ENCODE measurements around the gene NEURL1B. TPM values are rescaled to one million over a fixed set of nuclear protein-coding genes. Genes with fewer than 3 reads are reported as not detected.
A peak's percentile ranks its signal among the peaks of the same experiment; 100 is the strongest.

NEURL1B gene
- total RNA-seq, 6 experiments from 2014 or later = 4.9 to 9.8 (median 6.4) TPM

DNA sequence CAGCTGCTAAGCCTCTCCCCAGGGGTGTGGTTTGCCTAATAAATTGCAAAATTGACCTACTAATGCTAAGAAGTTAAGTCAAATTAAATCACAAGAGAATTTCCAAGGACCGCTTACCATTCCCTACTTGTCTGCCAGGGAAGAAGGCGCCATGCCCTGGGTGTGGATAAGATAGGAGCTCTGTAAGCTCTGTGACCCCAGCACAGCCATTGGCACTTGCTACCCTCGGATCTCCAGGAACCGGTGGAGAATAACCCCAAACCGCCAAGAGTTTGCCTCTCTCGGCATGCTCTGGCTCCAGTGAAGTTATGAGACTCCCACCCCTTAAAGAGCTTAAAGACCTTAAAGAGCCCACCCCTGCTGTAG lies 58.9 kb downstream of the NEURL1B start:
- TF ChIP-seq, protein P1, sequence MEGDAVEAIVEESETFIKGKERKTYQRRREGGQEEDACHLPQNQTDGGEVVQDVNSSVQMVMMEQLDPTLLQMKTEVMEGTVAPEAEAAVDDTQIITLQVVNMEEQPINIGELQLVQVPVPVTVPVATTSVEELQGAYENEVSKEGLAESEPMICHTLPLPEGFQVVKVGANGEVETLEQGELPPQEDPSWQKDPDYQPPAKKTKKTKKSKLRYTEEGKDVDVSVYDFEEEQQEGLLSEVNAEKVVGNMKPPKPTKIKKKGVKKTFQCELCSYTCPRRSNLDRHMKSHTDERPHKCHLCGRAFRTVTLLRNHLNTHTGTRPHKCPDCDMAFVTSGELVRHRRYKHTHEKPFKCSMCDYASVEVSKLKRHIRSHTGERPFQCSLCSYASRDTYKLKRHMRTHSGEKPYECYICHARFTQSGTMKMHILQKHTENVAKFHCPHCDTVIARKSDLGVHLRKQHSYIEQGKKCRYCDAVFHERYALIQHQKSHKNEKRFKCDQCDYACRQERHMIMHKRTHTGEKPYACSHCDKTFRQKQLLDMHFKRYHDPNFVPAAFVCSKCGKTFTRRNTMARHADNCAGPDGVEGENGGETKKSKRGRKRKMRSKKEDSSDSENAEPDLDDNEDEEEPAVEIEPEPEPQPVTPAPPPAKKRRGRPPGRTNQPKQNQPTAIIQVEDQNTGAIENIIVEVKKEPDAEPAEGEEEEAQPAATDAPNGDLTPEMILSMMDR (IDR thresholded peaks at IDR 0.05) = no peak
- TF ChIP-seq POLR2A (IDR thresholded peaks at IDR 0.05) = no peak
- no peak overlapping the region for H3K27ac ChIP-seq
- 52% methylated on average over 3 of the region's 6 CpGs for WGBS (ENCODE audit: insufficient coverage, low coverage, low lambda C conversion rate, missing lambda C conversion rate)
- no peaks in the 10 kb centered on the region for H3K36me3 ChIP-seq
- no peak overlapping the region for H3K4me3 ChIP-seq
- DNase-seq = no peak
- no peaks in the 10 kb centered on the region for H3K27me3 ChIP-seq
- no peak for ATAC-seq
- H3K4me1 ChIP-seq = peaks cover 0 to 4% (median 0%) of the 10 kb centered on the region in 4 donors
- intact Hi-C loops (cut with DNase I) = no loop called here
- no peaks in the 10 kb centered on the region for H3K9me3 ChIP-seq

DNA sequence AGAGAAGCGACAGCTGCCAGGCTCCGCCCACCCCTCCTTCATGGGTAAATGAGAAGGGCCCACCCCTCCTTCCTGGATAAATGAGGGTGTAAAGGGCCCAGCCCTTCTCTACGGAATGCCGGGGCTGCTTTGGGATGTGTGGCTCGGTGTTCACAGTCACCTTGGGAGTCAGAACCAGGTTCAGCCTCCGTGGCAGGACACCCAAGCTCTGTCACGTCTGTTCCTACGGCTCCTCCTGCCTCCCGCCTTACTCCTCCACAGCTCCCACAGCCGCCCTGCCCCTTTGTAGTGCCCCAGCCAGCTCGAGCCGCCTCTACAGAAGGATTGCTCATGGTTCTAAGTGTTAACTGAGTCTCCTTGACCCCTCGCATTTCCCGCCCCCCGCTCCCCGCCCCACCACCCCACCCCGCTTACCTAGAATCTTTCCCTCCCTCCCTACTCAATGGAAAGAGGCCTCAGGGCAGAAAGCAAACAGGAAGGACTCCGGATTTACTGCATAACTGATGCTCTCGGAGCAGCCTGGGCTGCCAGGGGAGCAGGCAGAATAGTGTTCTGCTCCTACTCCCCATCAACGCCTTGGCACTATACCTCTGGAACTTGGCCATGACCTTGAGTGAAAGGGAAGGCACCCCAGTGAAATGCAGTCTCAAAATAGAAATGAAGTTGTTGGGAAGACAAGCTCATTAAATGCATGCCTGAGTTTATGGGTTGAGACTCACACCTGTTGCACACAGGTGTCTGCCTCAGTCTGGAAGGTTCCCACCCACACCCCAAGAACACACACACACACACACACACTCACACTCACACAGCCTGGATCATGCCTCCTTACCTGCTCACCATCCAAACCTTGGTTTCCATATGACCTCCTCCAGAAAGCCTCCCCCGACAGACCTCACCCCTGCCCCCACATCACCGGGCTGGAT lies 59.6 kb downstream of the NEURL1B start:
- Histone ChIP-seq H3K9me3 (no peaks in the 10 kb centered on the region), H3K27me3 (no peaks in the 10 kb centered on the region), H3K36me3 (no peaks in the 10 kb centered on the region), H3K4me3 (no peak overlapping the region), H3K4me1 (peaks cover 0 to 4% (median 0%) of the 10 kb centered on the region in 4 donors), H3K27ac (no peak overlapping the region)
- TF ChIP-seq, protein P1 (IDR thresholded peaks at IDR 0.05) = no peak
- TF ChIP-seq POLR2A (IDR thresholded peaks at IDR 0.05) = no peak
- intact Hi-C loops (cut with DNase I) = no loop called here
- ATAC-seq (no peak), DNase-seq (peak in 1 of 3 donors; percentile 48)
- 30% methylated on average over 10 of the region's 22 CpGs for WGBS (ENCODE audit: insufficient coverage, low coverage, low lambda C conversion rate, missing lambda C conversion rate)

DNA sequence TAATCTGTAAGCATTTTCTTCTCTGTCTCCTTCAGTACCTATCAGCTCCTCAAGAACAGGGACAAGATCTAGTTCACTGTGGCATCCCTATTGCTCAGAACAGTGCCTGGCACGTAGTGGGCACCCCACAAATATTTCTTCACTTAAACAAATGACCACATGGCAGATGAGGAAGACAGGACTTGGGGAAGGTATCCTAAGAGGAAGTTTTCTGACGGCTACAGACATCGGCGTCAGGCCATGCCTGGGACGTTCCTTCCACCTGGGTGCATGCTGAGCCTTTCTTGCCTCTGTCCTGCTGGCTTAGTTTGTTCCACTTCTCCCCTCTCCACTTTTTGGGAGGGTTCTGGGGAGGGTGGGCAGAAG lies 60.2 kb downstream of the NEURL1B start:
- H3K27ac ChIP-seq = no peak overlapping the region
- no peaks in the 10 kb centered on the region for H3K27me3 ChIP-seq
- no peak overlapping the region for H3K4me3 ChIP-seq
- no peak for TF ChIP-seq POLR2A (IDR thresholded peaks at IDR 0.05)
- TF ChIP-seq, protein P1 (IDR thresholded peaks at IDR 0.05) = no peak
- no peak for ATAC-seq
- no peaks in the 10 kb centered on the region for H3K9me3 ChIP-seq
- peaks cover 0 to 4% (median 0%) of the 10 kb centered on the region in 4 donors for H3K4me1 ChIP-seq
- WGBS (ENCODE audit: insufficient coverage, low coverage, low lambda C conversion rate, missing lambda C conversion rate) = 36% methylated on average over 3 of the region's 5 CpGs
- H3K36me3 ChIP-seq = no peaks in the 10 kb centered on the region
- intact Hi-C loops (cut with DNase I) = no loop called here
- peak in 1 of 3 donors; percentile 45 for DNase-seq

DNA sequence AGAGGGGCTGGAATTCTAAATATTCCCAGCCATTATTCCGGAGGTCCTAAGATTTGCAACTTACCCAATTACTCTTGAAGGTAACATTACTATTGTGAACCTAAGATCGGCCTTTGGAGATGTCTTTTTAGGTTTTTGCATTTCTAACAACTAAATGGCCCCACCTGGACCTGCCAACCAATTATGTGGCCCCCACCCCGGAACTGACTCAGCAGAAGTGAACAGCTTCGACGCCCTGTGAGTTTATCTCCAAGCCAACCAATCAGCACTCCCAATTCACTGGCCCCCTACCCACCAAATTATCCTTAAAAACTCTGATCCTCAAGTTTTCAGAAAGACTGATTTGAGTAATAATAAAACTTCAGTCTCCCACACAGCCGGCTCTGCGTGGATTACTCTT lies 62.9 kb downstream of the NEURL1B start:
- TF ChIP-seq POLR2A (IDR thresholded peaks at IDR 0.05) = no peak
- TF ChIP-seq, protein P1 (IDR thresholded peaks at IDR 0.05) = no peak
- ATAC-seq = no peak
- intact Hi-C loops (cut with DNase I) = no loop called here
- no peaks in the 10 kb centered on the region for H3K36me3 ChIP-seq
- no peaks in the 10 kb centered on the region for H3K27me3 ChIP-seq
- no peak overlapping the region for H3K27ac ChIP-seq
- H3K4me3 ChIP-seq = no peak overlapping the region
- no peaks in the 10 kb centered on the region for H3K4me1 ChIP-seq
- WGBS (ENCODE audit: insufficient coverage, low coverage, low lambda C conversion rate, missing lambda C conversion rate) = 83% methylated on average over 7 of the region's 7 CpGs
- peak in 1 of 3 donors; percentile 4 for DNase-seq
- no peaks in the 10 kb centered on the region for H3K9me3 ChIP-seq

Measured in right lobe of liver (tissue), 6 donors.